ENCODE data around the gene ACP5. TPM values are rescaled to one million over a fixed set of nuclear protein-coding genes. Genes with fewer than 3 reads are reported as not detected.
A peak's percentile ranks its signal among the peaks of the same experiment; 100 is the strongest.

Gene ACP5
- total and polyA plus RNA-seq, 2 of the 8 experiments (the other 6 are each of a cell fraction or from before 2014, with no cell fraction given) = 9.0 to 14.3 TPM

DNA sequence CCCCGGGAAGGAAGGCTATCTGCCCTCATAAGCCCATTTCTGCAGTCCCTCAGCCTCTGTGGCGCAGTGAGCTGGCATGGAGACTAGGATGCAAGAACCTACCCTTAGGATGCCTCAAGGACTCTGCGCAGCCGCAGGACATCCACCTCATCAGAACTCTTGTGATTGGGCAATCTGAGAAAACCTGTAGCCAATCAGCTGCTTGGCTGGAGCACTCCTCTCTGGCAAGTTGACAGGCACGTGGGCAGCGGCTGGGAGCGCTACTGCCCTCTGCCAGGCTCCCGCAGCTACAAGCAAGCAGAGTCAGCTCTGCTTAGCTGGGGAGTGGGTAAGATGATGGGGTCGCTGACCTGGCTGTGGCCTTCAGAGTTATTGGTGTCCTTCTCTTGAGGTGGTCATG, 47.0 kb downstream of the ACP5 start:
- ChIA-PET CTCF (ENCODE audit: partially characterized antibody) (interaction anchor here (0.5 to 2.2 kb wide), 7 partner anchors 8 to 168 kb away, joined by 3 to 9 read pairs (median 3); partner anchors contain the start of genes CNN1 and ZNF653), POLR2A (ENCODE audit: partially characterized antibody) (interaction anchor here (1.5 to 2.8 kb wide), 2 partner anchors 28 to 67 kb away, joined by 3 to 9 read pairs; partner anchors contain the start of gene ELOF1)
- no peaks in the 10 kb centered on the region for H3K79me2 ChIP-seq (ENCODE audit: control insufficient read depth in 1 of 2, insufficient read depth in 2 of 2, low read length in 2 of 2)
- FAIRE-seq (peak; percentile 75), DNase-seq (ENCODE audit: low read depth in 1 of 2, low spot score in 2 of 2) (peak; percentile 82 to 83)
- no peaks in the 10 kb centered on the region; a peak in 1 of 7 replicates for H3K27me3 ChIP-seq (replicated peaks in 1 of 4; ENCODE audit: control insufficient read depth in 3 of 4, extremely low read depth in 1 of 4, insufficient read depth in 3 of 4, low read length in 3 of 4)
- H2BK5ac ChIP-seq (ENCODE audit: low read depth, low read length) = no peak overlapping the region
- H2AFZ ChIP-seq (ENCODE audit: low read length) = no peak overlapping the region
- H4K5ac ChIP-seq (ENCODE audit: insufficient read length, low read depth, low read length) = no peak overlapping the region
- H4K91ac ChIP-seq (replicated peaks; ENCODE audit: insufficient read length, low read length) = no peak overlapping the region
- H3K4me2 ChIP-seq (ENCODE audit: insufficient read depth in 1 of 2, low read depth in 2 of 2, low read length in 2 of 2) = no peak overlapping the region
- no peaks in the 10 kb centered on the region for H3K9me3 ChIP-seq (ENCODE audit: insufficient read depth in 2 of 2, low read depth in 1 of 2, low read length in 1 of 2)
- H2BK20ac ChIP-seq (ENCODE audit: low read length) = no peak overlapping the region
- H3K9ac ChIP-seq (replicated peaks in 1 of 4; ENCODE audit: extremely low read depth in 1 of 4, low read depth in 3 of 4, low read length in 3 of 4) = no peak overlapping the region
- no peak overlapping the region for H2BK15ac ChIP-seq (ENCODE audit: low read length)
- H4K8ac ChIP-seq (ENCODE audit: extremely low read depth, insufficient read depth, low read length) = no peak overlapping the region
- H2BK12ac ChIP-seq (ENCODE audit: low read depth, low read length) = no peak overlapping the region
- no peak overlapping the region for H3K27ac ChIP-seq (ENCODE audit: low read depth, low read length)
- no peak overlapping the region for H2BK120ac ChIP-seq (replicated peaks; ENCODE audit: low read depth, low read length)
- H3K23ac ChIP-seq (ENCODE audit: insufficient read length) = no peak overlapping the region
- no peak overlapping the region for H3K56ac ChIP-seq (replicated peaks; ENCODE audit: insufficient read length, low read depth, low read length)
- WGBS, 2 experiments (ENCODE audit: extremely low coverage in 1 of 2, insufficient coverage in 1 of 2, insufficient read length in 1 of 2, insufficient replicate concordance in 2 of 2, low coverage in 1 of 2, low lambda C conversion rate in 2 of 2, missing lambda C conversion rate in 1 of 2) = 19% methylated on average over 9 of the region's 9 CpGs; no CpG with 5 or more reads in 1 of the 2 experiments
- H3K36me3 ChIP-seq (ENCODE audit: control insufficient read depth in 2 of 4, insufficient read depth in 4 of 4, low read length in 3 of 4) = no peaks in the 10 kb centered on the region
- H2AK5ac ChIP-seq (ENCODE audit: low read depth, low read length) = no peak overlapping the region
- H3K4me3 ChIP-seq (ENCODE audit: extremely low read depth in 1 of 4, insufficient read depth in 2 of 4, low read depth in 3 of 4, low read length in 4 of 4) = no peak overlapping the region
- H3K18ac ChIP-seq (ENCODE audit: extremely low read depth, low read length) = no peak overlapping the region
- H3K23me2 ChIP-seq (ENCODE audit: low read depth, low read length) = peaks cover 4% of the 10 kb centered on the region; the same call in 1 of the 2 replicates
- no peak overlapping the region for H3K14ac ChIP-seq (ENCODE audit: insufficient read length)
- no peaks in the 10 kb centered on the region for H4K20me1 ChIP-seq (replicated peaks in 1 of 2; ENCODE audit: control insufficient read depth in 1 of 2, insufficient read depth in 2 of 2, low read length in 2 of 2)
- H3K4ac ChIP-seq (replicated peaks; ENCODE audit: insufficient read length, low read depth, low read length) = no peak overlapping the region
- H3K79me1 ChIP-seq (ENCODE audit: low read depth, low read length) = no peaks in the 10 kb centered on the region
- H3K4me1 ChIP-seq (replicated peaks in 1 of 4; ENCODE audit: control insufficient read depth in 3 of 4, insufficient read depth in 4 of 4, low read length in 3 of 4) = no peaks in the 10 kb centered on the region; a peak in 3 of 7 replicates
- TF ChIP-seq SAP30 (IDR thresholded peaks at IDR 0.05; ENCODE audit: insufficient read depth, insufficient replicate concordance, low read length) = peak; percentile 93
- TF ChIP-seq, protein P1, sequence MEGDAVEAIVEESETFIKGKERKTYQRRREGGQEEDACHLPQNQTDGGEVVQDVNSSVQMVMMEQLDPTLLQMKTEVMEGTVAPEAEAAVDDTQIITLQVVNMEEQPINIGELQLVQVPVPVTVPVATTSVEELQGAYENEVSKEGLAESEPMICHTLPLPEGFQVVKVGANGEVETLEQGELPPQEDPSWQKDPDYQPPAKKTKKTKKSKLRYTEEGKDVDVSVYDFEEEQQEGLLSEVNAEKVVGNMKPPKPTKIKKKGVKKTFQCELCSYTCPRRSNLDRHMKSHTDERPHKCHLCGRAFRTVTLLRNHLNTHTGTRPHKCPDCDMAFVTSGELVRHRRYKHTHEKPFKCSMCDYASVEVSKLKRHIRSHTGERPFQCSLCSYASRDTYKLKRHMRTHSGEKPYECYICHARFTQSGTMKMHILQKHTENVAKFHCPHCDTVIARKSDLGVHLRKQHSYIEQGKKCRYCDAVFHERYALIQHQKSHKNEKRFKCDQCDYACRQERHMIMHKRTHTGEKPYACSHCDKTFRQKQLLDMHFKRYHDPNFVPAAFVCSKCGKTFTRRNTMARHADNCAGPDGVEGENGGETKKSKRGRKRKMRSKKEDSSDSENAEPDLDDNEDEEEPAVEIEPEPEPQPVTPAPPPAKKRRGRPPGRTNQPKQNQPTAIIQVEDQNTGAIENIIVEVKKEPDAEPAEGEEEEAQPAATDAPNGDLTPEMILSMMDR (IDR thresholded peaks at IDR 0.05; ENCODE audit: control extremely low read depth in 1 of 3, insufficient read depth in 1 of 3, low read depth in 1 of 3, low read length in 3 of 3) = peak; percentile 61 to 68 (median 68)
- TF ChIP-seq CEBPB (IDR thresholded peaks at IDR 0.05; ENCODE audit: low read depth, low read length) = peak; percentile 92
- peak in 1 of 2 experiments; percentile 89; a peak in 1 of 4 replicates for TF ChIP-seq HDAC2 (IDR thresholded peaks at IDR 0.05; ENCODE audit: borderline replicate concordance in 1 of 2, low read depth in 2 of 2, low read length in 2 of 2)
- no peak for TF ChIP-seq ZNF274 (IDR thresholded peaks at IDR 0.05; ENCODE audit: borderline replicate concordance, extremely low read depth, low read length)
- TF ChIP-seq SRF (IDR thresholded peaks at IDR 0.05; ENCODE audit: low read depth, low read length) = no peak
- no peak for TF ChIP-seq BCL11A (IDR thresholded peaks at IDR 0.05; ENCODE audit: low read depth in 2 of 2, low read length in 2 of 2)
- peak; percentile 33 to 39; a peak in 3 of 4 replicates for TF ChIP-seq RAD21 (IDR thresholded peaks at IDR 0.05 in 1 of 2, conservative IDR thresholded peaks at IDR 0.05 in 1 of 2; ENCODE audit: low read depth in 2 of 2, low read length in 2 of 2)
- no peak for TF ChIP-seq EP300 (IDR thresholded peaks at IDR 0.05; ENCODE audit: borderline replicate concordance in 1 of 2, low read depth in 2 of 2, low read length in 2 of 2)

Measured in H1 (cell line).